Suprapubic skin (tissue), 3 donors: ENCODE results near the gene DUS1L.

Experiments
- POLR2A ChIP-seq, 2 donors: fragments of 450-650 bp; IDR thresholded peaks; one replicate each; pipeline ENCODE4 v1.6.1; 2017; ENCODE audit warnings: antibody characterized with exemption in 2 of 2, mild to moderate bottlenecking in 2 of 2, moderate library complexity in 2 of 2
- TF ChIP-seq, protein P1 (sequence below), 2 donors: fragments of 200-600 bp in 1 of 2; fragments of 450-650 bp in 1 of 2; sonication (generic) in 1 of 2; IDR thresholded peaks; one replicate each; pipeline ENCODE4 v1.5.1; 2016 to 2019; ENCODE audit warnings: antibody characterized with exemption in 2 of 2, mild to moderate bottlenecking in 1 of 2, moderate library complexity in 1 of 2

DNA sequence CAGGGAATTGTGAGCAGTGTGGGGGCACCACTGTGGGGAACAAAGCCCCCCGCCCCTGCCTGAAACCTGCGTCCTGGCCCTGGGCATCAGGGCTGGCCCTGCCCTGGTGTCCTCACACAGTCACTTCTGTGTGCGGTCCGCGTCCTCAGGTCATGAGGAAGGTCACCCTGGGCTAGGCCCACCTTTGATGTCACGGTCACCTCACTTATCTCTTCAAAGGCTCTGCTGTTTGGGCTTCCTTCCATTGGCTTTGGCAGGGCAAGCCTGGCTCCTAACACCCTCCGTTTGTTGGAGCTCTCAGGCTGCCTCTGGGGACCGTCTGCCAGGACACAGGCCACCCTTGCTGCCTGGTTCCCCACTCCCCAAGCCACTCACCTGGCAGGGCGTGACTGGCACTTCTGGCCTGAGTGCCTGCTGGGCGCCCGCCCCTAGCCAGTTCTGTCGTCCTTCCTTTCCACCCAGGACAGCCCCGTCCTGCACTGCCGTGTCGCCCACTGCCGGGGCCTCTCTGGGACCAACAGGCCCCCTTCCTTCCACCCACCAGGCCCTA, 51.8 kb downstream of the DUS1L start:
- TF ChIP-seq, protein P1, sequence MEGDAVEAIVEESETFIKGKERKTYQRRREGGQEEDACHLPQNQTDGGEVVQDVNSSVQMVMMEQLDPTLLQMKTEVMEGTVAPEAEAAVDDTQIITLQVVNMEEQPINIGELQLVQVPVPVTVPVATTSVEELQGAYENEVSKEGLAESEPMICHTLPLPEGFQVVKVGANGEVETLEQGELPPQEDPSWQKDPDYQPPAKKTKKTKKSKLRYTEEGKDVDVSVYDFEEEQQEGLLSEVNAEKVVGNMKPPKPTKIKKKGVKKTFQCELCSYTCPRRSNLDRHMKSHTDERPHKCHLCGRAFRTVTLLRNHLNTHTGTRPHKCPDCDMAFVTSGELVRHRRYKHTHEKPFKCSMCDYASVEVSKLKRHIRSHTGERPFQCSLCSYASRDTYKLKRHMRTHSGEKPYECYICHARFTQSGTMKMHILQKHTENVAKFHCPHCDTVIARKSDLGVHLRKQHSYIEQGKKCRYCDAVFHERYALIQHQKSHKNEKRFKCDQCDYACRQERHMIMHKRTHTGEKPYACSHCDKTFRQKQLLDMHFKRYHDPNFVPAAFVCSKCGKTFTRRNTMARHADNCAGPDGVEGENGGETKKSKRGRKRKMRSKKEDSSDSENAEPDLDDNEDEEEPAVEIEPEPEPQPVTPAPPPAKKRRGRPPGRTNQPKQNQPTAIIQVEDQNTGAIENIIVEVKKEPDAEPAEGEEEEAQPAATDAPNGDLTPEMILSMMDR (IDR thresholded peaks at IDR 0.05) = no peak
- no peak for TF ChIP-seq POLR2A (IDR thresholded peaks at IDR 0.05)
